OCI-LY1 (cell line): ENCODE measurements around the gene RAPGEF6.

Experiments used
- H2AFZ ChIP-seq: fragments of 200-600 bp; sonication (generic), shearing (Covaris generic); 2 replicates; pipeline ENCODE4 v1.6.0; 2014; ENCODE audit warnings: antibody characterized with exemption, mild to moderate bottlenecking, low read length
- H3F3A ChIP-seq: fragments of 200-600 bp; sonication (generic), shearing (Covaris generic); 2 replicates; pipeline ENCODE4 v1.6.0; 2014; ENCODE audit warnings: mild to moderate bottlenecking, antibody characterized with exemption, low read length, moderate library complexity; ENCODE audit not compliant: insufficient read depth
- H3K27ac ChIP-seq: fragments of 200-600 bp; sonication (generic); 2 replicates; pipeline ENCODE4 v1.5.1; 2014; ENCODE audit warnings: low read length, mixed run types, mild to moderate bottlenecking, low read depth; ENCODE audit not compliant: poor library complexity, severe bottlenecking
- H3K27me3 ChIP-seq: fragments of 200-600 bp; sonication (generic); 2 replicates; pipeline ENCODE4 v1.6.0; 2014; ENCODE audit warnings: antibody characterized with exemption, mild to moderate bottlenecking, low read length, moderate library complexity; ENCODE audit not compliant: insufficient read depth
- H3K36me3 ChIP-seq: fragments of 200-600 bp; sonication (generic); 2 replicates; pipeline ENCODE4 v1.6.1; 2014; ENCODE audit warnings: mild to moderate bottlenecking, antibody characterized with exemption, low read length, moderate library complexity, mixed read lengths; ENCODE audit not compliant: insufficient read depth
- H3K4me1 ChIP-seq: fragments of 200-600 bp; sonication (generic); 2 replicates; pipeline ENCODE4 v1.5.1; 2014; ENCODE audit warnings: mild to moderate bottlenecking, low read length, moderate library complexity; ENCODE audit not compliant: insufficient read depth, severe bottlenecking
- H3K4me2 ChIP-seq: fragments of 200-600 bp; sonication (generic), shearing (Covaris generic); 2 replicates; pipeline ENCODE4 v1.6.1; 2014; ENCODE audit warnings: low read length
- H3K4me3 ChIP-seq: fragments of 200-600 bp; sonication (generic); 2 replicates; pipeline ENCODE4 v1.5.1; 2014; ENCODE audit warnings: low read length, low read depth, mild to moderate bottlenecking, mixed read lengths; ENCODE audit not compliant: poor library complexity, severe bottlenecking
- H3K79me2 ChIP-seq: fragments of 200-600 bp; shearing (Covaris generic); 2 replicates; pipeline ENCODE4 v1.6.1; 2016; ENCODE audit warnings: mixed run types, low read length, mixed read lengths; ENCODE audit not compliant: insufficient read depth
- H3K9ac ChIP-seq: fragments of 200-600 bp; sonication (generic), shearing (Covaris generic); 2 replicates; pipeline ENCODE4 v1.6.1; 2014; ENCODE audit warnings: mild to moderate bottlenecking, low read length, mixed read lengths
- H3K9me2 ChIP-seq: fragments of 200-600 bp; sonication (generic), shearing (Covaris generic); 2 replicates; pipeline ENCODE4 v1.6.1; 2014; ENCODE audit warnings: low read depth, mild to moderate bottlenecking, low read length, mixed read lengths
- H3K9me3 ChIP-seq: fragments of 200-600 bp; shearing (Covaris generic); 2 replicates; pipeline ENCODE4 v1.6.1; 2014; ENCODE audit warnings: low read length, mixed read lengths
- H4K20me1 ChIP-seq: fragments of 200-600 bp; sonication (generic), shearing (Covaris generic); 2 replicates; pipeline ENCODE4 v1.6.0; 2016; ENCODE audit warnings: mild to moderate bottlenecking, low read length; ENCODE audit not compliant: insufficient read depth
- EZH2 ChIP-seq: fragments of 200-600 bp; sonication (generic), shearing (Covaris generic); IDR thresholded peaks from 2 replicates; pipeline ENCODE4 v1.8.0; 2017; ENCODE audit warnings: borderline replicate concordance, mixed run types, mild to moderate bottlenecking, antibody characterized with exemption, low read length, moderate library complexity, mixed read lengths
- TF ChIP-seq, protein P1 (sequence below): fragments of 200-600 bp; sonication (generic), shearing (Covaris generic); IDR thresholded peaks from 2 replicates; pipeline ENCODE4 v1.5.1; 2017; ENCODE audit warnings: mild to moderate bottlenecking, antibody characterized with exemption, low read length, moderate library complexity, mixed read lengths

Gene RAPGEF6

DNA sequence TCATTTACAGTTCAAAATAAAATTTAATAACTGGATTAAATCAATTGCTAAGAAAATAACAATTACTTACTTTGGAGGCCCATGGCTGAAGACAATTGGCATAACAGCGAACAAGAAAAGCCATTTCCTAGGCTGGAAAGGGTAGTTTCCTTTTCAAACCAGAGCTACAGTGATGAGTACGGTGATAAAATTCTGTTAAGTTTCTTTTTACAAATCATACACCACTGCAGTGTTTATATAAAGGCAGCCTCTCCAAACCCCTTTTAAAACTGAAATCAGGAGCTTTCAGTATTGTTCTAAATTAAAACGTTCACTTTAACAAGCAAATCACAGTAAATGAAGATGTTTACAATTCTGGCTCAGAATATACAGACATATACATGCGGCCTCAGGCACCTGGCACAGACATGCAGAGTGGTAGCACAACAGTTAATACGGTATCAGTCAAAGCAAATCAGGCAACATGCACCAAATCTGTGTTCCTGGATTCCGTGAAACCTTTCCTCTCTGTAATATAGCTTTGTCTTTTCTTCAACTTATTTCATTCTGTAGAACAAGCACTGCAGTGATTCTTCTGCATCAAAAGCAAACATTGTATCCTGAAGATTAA lies 102.9 kb downstream of the RAPGEF6 start:
- Histone ChIP-seq H4K20me1 (no peaks in the 10 kb centered on the region), H3K4me3 (no peak overlapping the region), H3F3A (no peaks in the 10 kb centered on the region), H3K27me3 (no peaks in the 10 kb centered on the region), H3K9me2 (no peaks in the 10 kb centered on the region), H3K9me3 (no peaks in the 10 kb centered on the region), H3K4me1 (peaks cover 12% of the 10 kb centered on the region), H3K27ac (no peak overlapping the region), H3K9ac (no peak overlapping the region), H2AFZ (no peak overlapping the region), H3K36me3 (peaks cover 15% of the 10 kb centered on the region; the same call in 1 of the 2 replicates), H3K79me2 (peaks cover 6% of the 10 kb centered on the region; the same call in 1 of the 2 replicates), H3K4me2 (no peak overlapping the region)
- no peak for TF ChIP-seq EZH2
- TF ChIP-seq, protein P1, sequence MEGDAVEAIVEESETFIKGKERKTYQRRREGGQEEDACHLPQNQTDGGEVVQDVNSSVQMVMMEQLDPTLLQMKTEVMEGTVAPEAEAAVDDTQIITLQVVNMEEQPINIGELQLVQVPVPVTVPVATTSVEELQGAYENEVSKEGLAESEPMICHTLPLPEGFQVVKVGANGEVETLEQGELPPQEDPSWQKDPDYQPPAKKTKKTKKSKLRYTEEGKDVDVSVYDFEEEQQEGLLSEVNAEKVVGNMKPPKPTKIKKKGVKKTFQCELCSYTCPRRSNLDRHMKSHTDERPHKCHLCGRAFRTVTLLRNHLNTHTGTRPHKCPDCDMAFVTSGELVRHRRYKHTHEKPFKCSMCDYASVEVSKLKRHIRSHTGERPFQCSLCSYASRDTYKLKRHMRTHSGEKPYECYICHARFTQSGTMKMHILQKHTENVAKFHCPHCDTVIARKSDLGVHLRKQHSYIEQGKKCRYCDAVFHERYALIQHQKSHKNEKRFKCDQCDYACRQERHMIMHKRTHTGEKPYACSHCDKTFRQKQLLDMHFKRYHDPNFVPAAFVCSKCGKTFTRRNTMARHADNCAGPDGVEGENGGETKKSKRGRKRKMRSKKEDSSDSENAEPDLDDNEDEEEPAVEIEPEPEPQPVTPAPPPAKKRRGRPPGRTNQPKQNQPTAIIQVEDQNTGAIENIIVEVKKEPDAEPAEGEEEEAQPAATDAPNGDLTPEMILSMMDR, result no peak

DNA sequence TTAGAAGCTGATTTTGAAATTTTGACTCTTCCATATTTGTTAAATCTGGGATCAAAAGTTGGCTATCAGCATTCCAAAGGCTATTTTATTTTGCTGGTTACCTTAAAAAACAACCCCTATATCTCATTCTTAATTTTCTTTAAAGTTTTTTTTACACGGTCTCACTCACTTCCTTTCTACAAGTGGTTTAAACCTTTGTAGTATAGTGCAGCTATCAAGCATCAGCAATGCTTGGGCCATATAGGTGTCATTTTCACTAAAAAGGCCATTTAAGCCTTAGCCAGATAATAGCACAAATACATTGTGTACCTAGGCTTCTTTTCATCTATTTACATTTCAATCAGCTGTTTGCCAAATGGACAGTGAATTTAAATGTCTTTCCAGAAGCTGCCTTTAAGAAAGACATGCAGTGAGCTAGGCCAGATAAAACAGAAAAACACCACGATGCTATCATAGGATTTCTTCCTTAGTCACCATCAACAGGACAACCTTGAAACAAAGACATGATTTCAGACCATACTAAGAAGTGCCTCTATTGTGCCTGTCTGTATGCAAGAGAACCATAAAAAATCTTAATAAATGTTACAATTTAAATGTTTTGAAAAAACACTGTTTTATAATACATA lies 104.2 kb downstream of the RAPGEF6 start:
- Histone ChIP-seq H3K4me1 (no peaks in the 10 kb centered on the region), H3K4me2 (no peak overlapping the region), H3K79me2 (peaks cover 6% of the 10 kb centered on the region; the same call in 1 of the 2 replicates), H3K9ac (no peak overlapping the region), H4K20me1 (no peaks in the 10 kb centered on the region), H3K9me3 (no peaks in the 10 kb centered on the region), H3K27ac (no peak overlapping the region), H3K4me3 (no peak overlapping the region), H3K27me3 (no peaks in the 10 kb centered on the region), H3K36me3 (peaks cover 15% of the 10 kb centered on the region; the same call in 1 of the 2 replicates), H3K9me2 (no peaks in the 10 kb centered on the region), H3F3A (no peaks in the 10 kb centered on the region), H2AFZ (no peak overlapping the region)
- TF ChIP-seq, protein P1, result no peak
- no peak for TF ChIP-seq EZH2

DNA sequence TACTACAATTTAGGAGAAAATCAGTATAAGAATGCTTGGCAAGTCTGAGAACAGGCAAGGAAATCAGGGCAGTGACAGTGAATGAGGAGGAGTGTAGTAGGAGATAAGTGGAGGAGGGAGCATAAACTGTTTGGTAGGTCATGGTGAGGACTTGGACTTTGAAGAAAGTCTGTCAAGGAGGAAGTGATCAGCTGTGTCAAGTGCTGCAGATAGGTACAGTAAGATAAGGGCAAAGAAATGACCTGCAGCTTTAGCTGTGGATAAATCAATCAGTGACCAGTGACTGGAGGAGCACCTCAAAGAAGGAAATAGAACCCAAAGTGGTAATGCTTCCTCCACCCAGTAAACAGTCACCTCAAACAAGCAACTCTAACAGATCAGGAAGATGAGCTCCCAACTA lies 106.3 kb downstream of the RAPGEF6 start:
- Histone ChIP-seq H3K9me2 (no peaks in the 10 kb centered on the region), H3K36me3 (peaks cover 10% of the 10 kb centered on the region; the same call in 1 of the 2 replicates), H3K4me1 (no peaks in the 10 kb centered on the region), H3K79me2 (no peaks in the 10 kb centered on the region), H3K27me3 (no peaks in the 10 kb centered on the region), H3K4me3 (no peak overlapping the region), H3F3A (no peaks in the 10 kb centered on the region), H2AFZ (no peak overlapping the region), H4K20me1 (no peaks in the 10 kb centered on the region), H3K4me2 (no peak overlapping the region), H3K9ac (no peak overlapping the region), H3K9me3 (no peaks in the 10 kb centered on the region), H3K27ac (no peak overlapping the region)
- no peak for TF ChIP-seq EZH2
- TF ChIP-seq, protein P1, result no peak
